ENCODE measurements around the gene FBXL3. TPM values are rescaled to one million over a fixed set of nuclear protein-coding genes. Genes with fewer than 3 reads are reported as not detected.
A peak's percentile ranks its signal among the peaks of the same experiment; 100 is the strongest.
"Not testable (repeated sequence)": the region's sequence is repeated elsewhere in the genome, so short reads cannot be mapped to it uniquely, and the experiment has no call there.

The FBXL3 gene
- total and polyA plus RNA-seq, 2 donors (not counting 1 experiment from before 2014, with no cell fraction given), result 48.5 to 61.8 TPM

GRCh38 chr13:76967031-76967430 lies 59.9 kb downstream of the FBXL3 start:
- Histone ChIP-seq H3K4me1 (ENCODE audit: control insufficient read depth, extremely low read depth, insufficient read depth, low read length) (no peaks in the 10 kb centered on the region), H2AFZ (ENCODE audit: low read length) (no peak overlapping the region), H3K4me2 (ENCODE audit: extremely low read depth, insufficient read depth, low read length) (no peak overlapping the region), H3K4me3 (replicated peaks in 1 of 4; ENCODE audit: control extremely low read depth in 1 of 4, insufficient read depth in 1 of 4, low read depth in 3 of 4, low read length in 4 of 4) (no peak overlapping the region), H3K27me3 (ENCODE audit: control insufficient read depth, insufficient read depth, low read length) (no peaks in the 10 kb centered on the region), H3K36me3 (ENCODE audit: control insufficient read depth, insufficient read depth, low read length) (no peaks in the 10 kb centered on the region), H3K9me3 (ENCODE audit: control insufficient read depth, insufficient read depth, low read depth, low read length) (no peaks in the 10 kb centered on the region), H4K20me1 (ENCODE audit: control insufficient read depth, extremely low read depth, insufficient read depth, low read length) (no peaks in the 10 kb centered on the region), H3K27ac (ENCODE audit: insufficient read depth, low read length) (no peak overlapping the region), H3K79me2 (ENCODE audit: control insufficient read depth, insufficient read depth, low read length) (no peaks in the 10 kb centered on the region), H3K9ac (ENCODE audit: insufficient read depth, low read length) (no peak overlapping the region)
- DNase-seq (ENCODE audit: low read depth in 2 of 2), result no peak
- TF ChIP-seq CTCF (conservative IDR thresholded peaks at IDR 0.05 in 1 of 2, IDR thresholded peaks at IDR 0.05 in 1 of 2; ENCODE audit: low read depth in 1 of 2, low read length in 2 of 2) (no peak), EZH2 (IDR thresholded peaks at IDR 0.05; ENCODE audit: low read length, missing control alignments) (no peak)

DNA sequence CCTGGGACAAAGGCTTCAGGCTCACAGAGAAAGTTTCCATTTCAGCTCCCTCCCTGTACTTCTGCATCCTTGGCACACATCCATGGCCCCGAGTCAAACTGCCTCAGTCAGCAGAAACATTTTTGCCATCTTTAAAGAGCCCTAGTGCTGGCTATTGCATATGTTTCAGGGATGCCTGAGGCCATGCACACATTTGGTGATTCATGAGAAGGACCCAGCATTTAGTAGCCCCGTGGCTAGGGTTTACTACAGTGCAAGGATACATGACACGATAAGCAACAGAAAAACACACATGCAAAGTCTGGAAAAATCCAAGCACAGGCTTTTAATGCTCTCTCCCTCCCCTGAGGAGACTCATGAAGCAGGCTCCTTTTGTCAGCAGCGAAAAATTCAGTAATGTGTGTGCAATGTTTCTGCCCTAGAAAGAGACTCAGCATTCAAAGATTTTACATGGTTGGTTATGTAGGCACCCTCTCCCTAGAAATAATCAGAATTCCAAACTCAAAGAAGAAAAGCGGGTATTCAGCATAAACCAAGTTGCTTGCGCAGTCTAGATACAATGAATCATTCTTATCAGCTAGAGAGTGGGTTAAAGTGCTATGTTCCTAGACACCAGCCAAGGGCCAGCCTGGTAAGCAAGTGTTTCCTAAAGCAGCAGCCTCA lies 61.1 kb downstream of the FBXL3 start:
- Histone ChIP-seq H2AFZ (ENCODE audit: low read length) (no peak overlapping the region), H3K4me1 (ENCODE audit: control insufficient read depth, extremely low read depth, insufficient read depth, low read length) (no peaks in the 10 kb centered on the region), H3K9me3 (ENCODE audit: control insufficient read depth, insufficient read depth, low read depth, low read length) (no peaks in the 10 kb centered on the region), H3K79me2 (ENCODE audit: control insufficient read depth, insufficient read depth, low read length) (no peaks in the 10 kb centered on the region), H3K4me2 (ENCODE audit: extremely low read depth, insufficient read depth, low read length) (no peak overlapping the region), H4K20me1 (ENCODE audit: control insufficient read depth, extremely low read depth, insufficient read depth, low read length) (no peaks in the 10 kb centered on the region), H3K4me3 (replicated peaks in 1 of 4; ENCODE audit: control extremely low read depth in 1 of 4, insufficient read depth in 1 of 4, low read depth in 3 of 4, low read length in 4 of 4) (no peak overlapping the region), H3K9ac (ENCODE audit: insufficient read depth, low read length) (no peak overlapping the region), H3K36me3 (ENCODE audit: control insufficient read depth, insufficient read depth, low read length) (no peaks in the 10 kb centered on the region), H3K27me3 (ENCODE audit: control insufficient read depth, insufficient read depth, low read length) (no peaks in the 10 kb centered on the region), H3K27ac (ENCODE audit: insufficient read depth, low read length) (no peak overlapping the region)
- TF ChIP-seq CTCF (conservative IDR thresholded peaks at IDR 0.05 in 1 of 2, IDR thresholded peaks at IDR 0.05 in 1 of 2; ENCODE audit: low read depth in 1 of 2, low read length in 2 of 2) (no peak), EZH2 (IDR thresholded peaks at IDR 0.05; ENCODE audit: low read length, missing control alignments) (no peak)
- peak; percentile 75 to 88 for DNase-seq (ENCODE audit: low read depth in 2 of 2)

GRCh38 chr13:76959734-76960133 lies 67.2 kb downstream of the FBXL3 start:
- not testable (repeated sequence) for H3K27me3 ChIP-seq (ENCODE audit: control insufficient read depth, insufficient read depth, low read length); H3K4me3 ChIP-seq (replicated peaks in 1 of 4; ENCODE audit: control extremely low read depth in 1 of 4, insufficient read depth in 1 of 4, low read depth in 3 of 4, low read length in 4 of 4); H3K4me2 ChIP-seq (ENCODE audit: extremely low read depth, insufficient read depth, low read length); H3K9me3 ChIP-seq (ENCODE audit: control insufficient read depth, insufficient read depth, low read depth, low read length); H3K9ac ChIP-seq (ENCODE audit: insufficient read depth, low read length); H3K79me2 ChIP-seq (ENCODE audit: control insufficient read depth, insufficient read depth, low read length); H3K27ac ChIP-seq (ENCODE audit: insufficient read depth, low read length); H4K20me1 ChIP-seq (ENCODE audit: control insufficient read depth, extremely low read depth, insufficient read depth, low read length); H2AFZ ChIP-seq (ENCODE audit: low read length); H3K36me3 ChIP-seq (ENCODE audit: control insufficient read depth, insufficient read depth, low read length); H3K4me1 ChIP-seq (ENCODE audit: control insufficient read depth, extremely low read depth, insufficient read depth, low read length); DNase-seq (ENCODE audit: low read depth in 2 of 2)
